Renal cortical epithelial cell (primary cell): ENCODE results near the gene VPS26A. TPM values are rescaled to one million over a fixed set of nuclear protein-coding genes. Genes with fewer than 3 reads are reported as not detected.

ENCODE experiments used
- DNase-seq: peaks from one replicate; pipeline ENCODE4 v3.0.0-alpha.2; 2011; ENCODE audit warnings: low read depth
- total RNA-seq: library from RNA; depleted of rRNA; stranded (reverse); fragments of >200 nt; gene quantifications from 2 replicates; pipeline ENCODE4 v1.2.3, GENCODE V29; 2014

VPS26A gene
- total RNA-seq, 1 donor from 2014 or later: 79.3 TPM

GRCh38 chr10:69220507-69220906, 96.5 kb downstream of the VPS26A start:
- DNase-seq: no peak

Other genes starting within 250 kb of the VPS26A start
- 62.9 and 64.3 TPM in 2 replicates for gene DDX50, start 222.9 kb upstream of the VPS26A start, total RNA-seq
- gene DDX21, start 168.0 kb upstream of the VPS26A start, total RNA-seq: 107 and 153 TPM in 2 replicates
- 54.9 and 73.8 TPM in 2 replicates for gene KIFBP, start 135.4 kb upstream of the VPS26A start, total RNA-seq
- gene SRGN, start 36.1 kb upstream of the VPS26A start, total RNA-seq: 18.0 and 53.7 TPM in 2 replicates
- 31.6 and 31.9 TPM in 2 replicates for gene SUPV3L1, start 56.1 kb downstream of the VPS26A start, total RNA-seq
- 51.7 and 117 TPM in 2 replicates for gene HKDC1, start 96.2 kb downstream of the VPS26A start, total RNA-seq
- gene HK1, start 154.3 kb downstream of the VPS26A start, total RNA-seq: 69.6 and 131 TPM in 2 replicates